GM12892 (cell line): ENCODE data around the gene ATP8B3.

Source experiments
- POLR2A ChIP-seq: IDR thresholded peaks from 2 replicates; pipeline ENCODE4 v1.6.1; 2011; ENCODE audit warnings: low read depth, low read length, control low read depth
- POLR2AphosphoS5 ChIP-seq: IDR thresholded peaks from 2 replicates; pipeline ENCODE4 v1.6.1; 2011; ENCODE audit warnings: low read depth, low read length, control low read depth
- TAF1 ChIP-seq: IDR thresholded peaks from 2 replicates; pipeline ENCODE4 v1.6.1; 2011; ENCODE audit warnings: low read depth, mild to moderate bottlenecking, control low read depth, low read length, borderline replicate concordance

DNA sequence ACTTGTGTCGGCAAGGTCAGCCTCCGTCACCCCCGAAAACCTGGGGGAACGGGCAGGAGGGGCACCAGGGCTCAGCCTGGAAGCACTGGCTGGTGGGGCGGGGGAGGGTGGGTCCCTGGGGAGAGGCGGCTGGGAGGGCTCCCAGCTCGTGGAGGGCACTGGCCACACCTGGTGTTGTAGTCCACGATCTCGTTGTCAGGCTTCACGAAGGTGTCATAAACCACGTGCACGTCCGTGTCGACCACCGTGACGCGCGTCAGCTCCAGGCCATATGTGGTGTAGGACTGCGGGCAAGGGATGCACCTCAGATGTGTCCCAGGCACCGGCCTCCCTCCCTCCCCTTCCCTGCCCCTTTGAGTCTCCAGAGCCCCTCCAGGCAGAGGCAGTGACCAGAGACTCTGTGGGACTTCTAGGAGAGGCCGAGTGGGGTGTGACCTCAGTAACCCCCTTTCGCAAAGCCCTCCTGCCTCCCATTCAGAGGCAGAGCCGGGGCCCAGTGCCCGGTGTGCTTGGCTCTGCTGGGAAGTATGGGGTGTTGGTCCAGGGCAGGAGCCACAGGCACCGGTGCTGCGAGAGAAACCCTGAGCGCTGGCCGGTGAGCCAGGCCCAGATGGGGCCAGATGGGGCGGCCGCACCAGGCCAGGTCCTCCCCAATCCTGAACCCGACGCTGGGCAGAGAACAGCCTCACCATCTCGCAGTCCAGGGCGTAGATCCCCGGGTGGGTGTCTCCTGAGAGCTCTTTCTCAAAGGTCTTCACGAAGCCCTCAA is 4.6 kb upstream of the ATP8B3 start:
- TF ChIP-seq POLR2AphosphoS5 (no peak), TAF1 (no peak), POLR2A (no peak)
